ENCODE measurements around the gene FOXB2. TPM values are rescaled to one million over a fixed set of nuclear protein-coding genes. Genes with fewer than 3 reads are reported as not detected.

Gene FOXB2
- total and polyA plus RNA-seq, 2 of the 8 experiments (the other 6 are each of a cell fraction or from before 2014, with no cell fraction given), result 0.15 to 0.22 TPM

GRCh38 chr9:76988941-76989340 lies 30.5 kb upstream of the FOXB2 start (continued):
- TF ChIP-seq CTCF (IDR thresholded peaks at IDR 0.05; ENCODE audit: control extremely low read depth in 1 of 3, insufficient read depth in 1 of 3, low read depth in 1 of 3, low read length in 3 of 3) (no peak), NRF1 (IDR thresholded peaks at IDR 0.05; ENCODE audit: low read depth, low read length) (no peak), CBX8 (IDR thresholded peaks at IDR 0.05; ENCODE audit: borderline replicate concordance, low read depth, low read length) (no peak), EGR1 (IDR thresholded peaks at IDR 0.05; ENCODE audit: borderline replicate concordance, low read depth, low read length) (no peak), CBX5 (IDR thresholded peaks at IDR 0.05; ENCODE audit: low read depth, low read length) (no peak)

Measured in H1 (cell line).